ENCODE data around the gene ERCC1. TPM values are rescaled to one million over a fixed set of nuclear protein-coding genes. Genes with fewer than 3 reads are reported as not detected.

The ERCC1 gene
- total RNA-seq, 1 experiment from 2014 or later = 103 TPM

DNA sequence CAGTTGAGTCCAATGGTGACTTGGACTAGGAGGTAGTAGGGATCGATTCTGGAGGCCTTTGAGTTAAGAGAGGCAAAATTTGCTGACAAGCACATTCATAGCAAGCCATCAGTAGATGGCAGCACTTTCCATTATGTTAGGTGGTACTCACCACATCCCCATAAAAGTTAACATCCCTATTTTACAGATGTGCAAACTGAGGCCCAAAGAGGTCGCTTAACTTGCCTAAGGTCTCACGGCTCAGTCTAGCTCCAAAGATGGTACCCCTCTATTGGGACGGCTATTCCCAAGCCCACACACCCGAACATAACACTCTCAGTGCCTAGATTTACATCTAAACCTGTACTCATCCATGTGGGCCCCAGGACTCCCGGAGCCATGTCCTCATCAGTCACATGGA, 22.6 kb upstream of the ERCC1 start:
- POLR2A ChIA-PET = no interaction called here
- no peak for TF ChIP-seq ELF1 (IDR thresholded peaks at IDR 0.05; ENCODE audit: borderline replicate concordance, low read depth)
- peak; percentile 33; the same call in 1 of the 2 replicates for TF ChIP-seq MAX (IDR thresholded peaks at IDR 0.05)
- TF ChIP-seq CBX3 (IDR thresholded peaks at IDR 0.05; ENCODE audit: low read depth) = peak; percentile 55; the same call in 1 of the 2 replicates
- TF ChIP-seq EGR1 (IDR thresholded peaks at IDR 0.05; ENCODE audit: low read depth) = no peak
- no peak for TF ChIP-seq TCF7L2 (IDR thresholded peaks at IDR 0.05; ENCODE audit: borderline replicate concordance, extremely low read depth, insufficient read depth, insufficient read length)
- TF ChIP-seq, protein P1, sequence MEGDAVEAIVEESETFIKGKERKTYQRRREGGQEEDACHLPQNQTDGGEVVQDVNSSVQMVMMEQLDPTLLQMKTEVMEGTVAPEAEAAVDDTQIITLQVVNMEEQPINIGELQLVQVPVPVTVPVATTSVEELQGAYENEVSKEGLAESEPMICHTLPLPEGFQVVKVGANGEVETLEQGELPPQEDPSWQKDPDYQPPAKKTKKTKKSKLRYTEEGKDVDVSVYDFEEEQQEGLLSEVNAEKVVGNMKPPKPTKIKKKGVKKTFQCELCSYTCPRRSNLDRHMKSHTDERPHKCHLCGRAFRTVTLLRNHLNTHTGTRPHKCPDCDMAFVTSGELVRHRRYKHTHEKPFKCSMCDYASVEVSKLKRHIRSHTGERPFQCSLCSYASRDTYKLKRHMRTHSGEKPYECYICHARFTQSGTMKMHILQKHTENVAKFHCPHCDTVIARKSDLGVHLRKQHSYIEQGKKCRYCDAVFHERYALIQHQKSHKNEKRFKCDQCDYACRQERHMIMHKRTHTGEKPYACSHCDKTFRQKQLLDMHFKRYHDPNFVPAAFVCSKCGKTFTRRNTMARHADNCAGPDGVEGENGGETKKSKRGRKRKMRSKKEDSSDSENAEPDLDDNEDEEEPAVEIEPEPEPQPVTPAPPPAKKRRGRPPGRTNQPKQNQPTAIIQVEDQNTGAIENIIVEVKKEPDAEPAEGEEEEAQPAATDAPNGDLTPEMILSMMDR (IDR thresholded peaks at IDR 0.05 in 2 of 3, conservative IDR thresholded peaks at IDR 0.05 in 1 of 3; ENCODE audit: borderline replicate concordance in 1 of 3, insufficient read depth in 1 of 3, low read depth in 2 of 3, low read length in 2 of 3) = peak; percentile 51 to 60 (median 52); a peak in 5 of 6 replicates
- TF ChIP-seq POLR2A (IDR thresholded peaks at IDR 0.05; ENCODE audit: borderline replicate concordance, extremely low read depth, insufficient read depth, insufficient read length) = no peak
- Histone ChIP-seq H3K9me3 (ENCODE audit: control insufficient read depth in 1 of 2, insufficient read depth in 1 of 2, low read depth in 1 of 2, low read length in 2 of 2) (peaks cover 0 to under 1% of the 10 kb centered on the region in 2 experiments; a peak in 1 of 4 replicates), H4K20me1 (ENCODE audit: insufficient read depth) (no peaks in the 10 kb centered on the region), H2AFZ (ENCODE audit: low read depth, low read length, poor library complexity, severe bottlenecking) (no peak overlapping the region), H3K27ac (ENCODE audit: low read depth, low read length) (no peak overlapping the region), H3K79me2 (ENCODE audit: insufficient read depth, low read length) (no peaks in the 10 kb centered on the region), H3K4me1 (ENCODE audit: control insufficient read depth in 1 of 2, insufficient read depth in 2 of 2, low read length in 2 of 2) (peaks cover 39 to 64% of the 10 kb centered on the region in 2 experiments), H3K9ac (ENCODE audit: low read length) (no peak overlapping the region), H3K9me2 (ENCODE audit: insufficient read depth) (no peaks in the 10 kb centered on the region), H3K4me3 (replicated peaks in 1 of 2; ENCODE audit: low read depth in 1 of 2, low read length in 2 of 2) (no peak overlapping the region), H3K4me2 (ENCODE audit: low read length) (no peak overlapping the region), H3K36me3 (ENCODE audit: control insufficient read depth in 1 of 2, insufficient read depth in 2 of 2, low read length in 2 of 2) (no peaks in the 10 kb centered on the region), H3K27me3 (ENCODE audit: insufficient read depth, low read length) (no peaks in the 10 kb centered on the region)
- CTCF ChIA-PET = interaction anchor here (1.0 kb wide), 1 partner anchor 21 kb away, joined by 5 read pairs; the partner anchor contains the start of gene FOSB
- ATAC-seq = no peak
- no peak for DNase-seq (ENCODE audit: low read depth, low spot score)
- BruUV-seq (replicated peaks) = no TSS peak
- RAD21 ChIA-PET (ENCODE audit: low non-redundant PET in 1 of 2, low total read pairs in 2 of 2, uncharacterized antibody in 2 of 2, unreplicated experiment in 2 of 2) = no interaction called here
- intact Hi-C loops (cut with micrococcal nuclease) = no loop called here

- Histone ChIP-seq H3K27me3 (ENCODE audit: insufficient read depth, low read length) (no peaks in the 10 kb centered on the region), H3K4me3 (replicated peaks in 1 of 2; ENCODE audit: low read depth in 1 of 2, low read length in 2 of 2) (no peak overlapping the region), H3K4me2 (ENCODE audit: low read length) (no peak overlapping the region), H3K36me3 (ENCODE audit: control insufficient read depth in 1 of 2, insufficient read depth in 2 of 2, low read length in 2 of 2) (no peaks in the 10 kb centered on the region), H3K9me2 (ENCODE audit: insufficient read depth) (no peaks in the 10 kb centered on the region), H2AFZ (ENCODE audit: low read depth, low read length, poor library complexity, severe bottlenecking) (no peak overlapping the region), H3K79me2 (ENCODE audit: insufficient read depth, low read length) (no peaks in the 10 kb centered on the region), H3K9ac (ENCODE audit: low read length) (no peak overlapping the region), H3K27ac (ENCODE audit: low read depth, low read length) (no peak overlapping the region), H4K20me1 (ENCODE audit: insufficient read depth) (no peaks in the 10 kb centered on the region), H3K9me3 (ENCODE audit: control insufficient read depth in 1 of 2, insufficient read depth in 1 of 2, low read depth in 1 of 2, low read length in 2 of 2) (no peaks in the 10 kb centered on the region), H3K4me1 (ENCODE audit: control insufficient read depth in 1 of 2, insufficient read depth in 2 of 2, low read length in 2 of 2) (peaks cover 47 to 67% of the 10 kb centered on the region in 2 experiments)
- intact Hi-C loops (cut with micrococcal nuclease) = no loop called here
- ChIA-PET RAD21 (ENCODE audit: low non-redundant PET in 1 of 2, low total read pairs in 2 of 2, uncharacterized antibody in 2 of 2, unreplicated experiment in 2 of 2) (no interaction called here), CTCF (interaction anchor here (0.9 to 1.0 kb wide), 3 partner anchors 22 to 40 kb away, joined by 3 to 5 read pairs (median 3); partner anchors contain the start of gene FOSB), POLR2A (no interaction called here)
- DNase-seq (ENCODE audit: low read depth, low spot score) = no peak
- ATAC-seq = no peak
- no TSS peak for BruUV-seq (replicated peaks)
- TF ChIP-seq POLR2AphosphoS5 (IDR thresholded peaks at IDR 0.05; ENCODE audit: low read depth, low read length) (no peak), YY1 (IDR thresholded peaks at IDR 0.05; ENCODE audit: extremely low read depth, insufficient replicate concordance, low read depth, low read length) (no peak), FOSL1 (IDR thresholded peaks at IDR 0.05; ENCODE audit: low read depth) (no peak), CBX3 (IDR thresholded peaks at IDR 0.05; ENCODE audit: low read depth) (no peak), MAX (IDR thresholded peaks at IDR 0.05) (no peak), EZH2 (IDR thresholded peaks at IDR 0.05) (no peak), ATF3 (IDR thresholded peaks at IDR 0.05) (no peak), JUND (IDR thresholded peaks at IDR 0.05) (no peak), POLR2A (IDR thresholded peaks at IDR 0.05; ENCODE audit: borderline replicate concordance, extremely low read depth, insufficient read depth, insufficient read length) (no peak), RAD21 (IDR thresholded peaks at IDR 0.05; ENCODE audit: low read depth) (no peak), ZNF274 (IDR thresholded peaks at IDR 0.05; ENCODE audit: low read depth, low read length) (no peak)
- TF ChIP-seq, protein P2, sequence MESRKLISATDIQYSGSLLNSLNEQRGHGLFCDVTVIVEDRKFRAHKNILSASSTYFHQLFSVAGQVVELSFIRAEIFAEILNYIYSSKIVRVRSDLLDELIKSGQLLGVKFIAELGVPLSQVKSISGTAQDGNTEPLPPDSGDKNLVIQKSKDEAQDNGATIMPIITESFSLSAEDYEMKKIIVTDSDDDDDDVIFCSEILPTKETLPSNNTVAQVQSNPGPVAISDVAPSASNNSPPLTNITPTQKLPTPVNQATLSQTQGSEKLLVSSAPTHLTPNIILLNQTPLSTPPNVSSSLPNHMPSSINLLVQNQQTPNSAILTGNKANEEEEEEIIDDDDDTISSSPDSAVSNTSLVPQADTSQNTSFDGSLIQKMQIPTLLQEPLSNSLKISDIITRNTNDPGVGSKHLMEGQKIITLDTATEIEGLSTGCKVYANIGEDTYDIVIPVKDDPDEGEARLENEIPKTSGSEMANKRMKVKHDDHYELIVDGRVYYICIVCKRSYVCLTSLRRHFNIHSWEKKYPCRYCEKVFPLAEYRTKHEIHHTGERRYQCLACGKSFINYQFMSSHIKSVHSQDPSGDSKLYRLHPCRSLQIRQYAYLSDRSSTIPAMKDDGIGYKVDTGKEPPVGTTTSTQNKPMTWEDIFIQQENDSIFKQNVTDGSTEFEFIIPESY (IDR thresholded peaks at IDR 0.05; ENCODE audit: extremely low read depth, insufficient replicate concordance, low read length) = no peak
Observed at GRCh38 chr19:45445139-45445538, 21.4 kb upstream of the ERCC1 start.
